VCaP (cell line): ENCODE results near the gene AMACR.
"Not testable (repeated sequence)": the region's sequence is repeated elsewhere in the genome, so short reads cannot be mapped to it uniquely, and the experiment has no call there.

Experiments
- H3K27ac ChIP-seq: fragments of 450-650 bp; 2 replicates; pipeline ENCODE4 v1.5.1; 2017
- CTCF ChIP-seq: fragments of 450-650 bp; conservative IDR thresholded peaks from 2 replicates; pipeline ENCODE4 v1.5.1; 2017; ENCODE audit warnings: mild to moderate bottlenecking, moderate library complexity

Gene AMACR

GRCh38 chr5:34035756-34036155 is 27.9 kb upstream of the AMACR start:
- no peak for TF ChIP-seq CTCF
- no peak overlapping the region for H3K27ac ChIP-seq

- H3K27ac ChIP-seq: no peak overlapping the region
- no peak for TF ChIP-seq CTCF
Measured at GRCh38 chr5:34034534-34035327, 26.9 kb upstream of the AMACR start.

GRCh38 chr5:34031966-34032365 is 24.1 kb upstream of the AMACR start:
- no peak overlapping the region for H3K27ac ChIP-seq
- TF ChIP-seq CTCF: no peak

GRCh38 chr5:34031117-34031516 is 23.3 kb upstream of the AMACR start:
- no peak overlapping the region for H3K27ac ChIP-seq
- TF ChIP-seq CTCF: no peak

- H3K27ac ChIP-seq: not testable (repeated sequence)
Measured at GRCh38 chr5:34030585-34030984, 22.7 kb upstream of the AMACR start.

GRCh38 chr5:34030048-34030447 is 22.2 kb upstream of the AMACR start:
- TF ChIP-seq CTCF: no peak
- H3K27ac ChIP-seq: no peak overlapping the region

GRCh38 chr5:34028349-34028748 is 20.5 kb upstream of the AMACR start:
- no peak overlapping the region for H3K27ac ChIP-seq
- no peak for TF ChIP-seq CTCF

GRCh38 chr5:34026089-34026761 is 18.4 kb upstream of the AMACR start:
- TF ChIP-seq CTCF: no peak
- no peak overlapping the region for H3K27ac ChIP-seq
